DND-41 (cell line): ENCODE data around the gene CAMKMT.

Source experiments
- ATAC-seq: fragments of 200-7000 bp; cut with Tn5 transposase; 3 replicates; pipeline ENCODE4 v1.9.1; 2021; ENCODE audit warnings: low read depth; ENCODE audit not compliant: insufficient read depth
- DNase-seq: peaks from one replicate; pipeline ENCODE4 v3.0.0-alpha.2; 2020
- H2AFZ ChIP-seq: 2 replicates; pipeline ENCODE4 v1.6.0; 2012; ENCODE audit warnings: low read depth, low read length
- H3K27ac ChIP-seq: 2 replicates; pipeline ENCODE4 v1.5.1; 2012; ENCODE audit warnings: low read length, inconsistent platforms
- H3K27me3 ChIP-seq: fragments of 200-600 bp; sonication (generic); 2 replicates; pipeline ENCODE4 v1.6.0; 2012; ENCODE audit warnings: low read length, mild to moderate bottlenecking, inconsistent platforms; ENCODE audit not compliant: insufficient read depth, poor library complexity
- H3K36me3 ChIP-seq: 2 replicates; pipeline ENCODE4 v1.5.1; 2012; ENCODE audit warnings: low read length, inconsistent platforms; ENCODE audit not compliant: insufficient read depth
- H3K4me1 ChIP-seq: 2 replicates; pipeline ENCODE4 v1.5.1; 2012; ENCODE audit warnings: mild to moderate bottlenecking, low read length; ENCODE audit not compliant: insufficient read depth
- H3K4me2 ChIP-seq: 2 replicates; pipeline ENCODE4 v1.6.0; 2012; ENCODE audit warnings: mild to moderate bottlenecking, moderate library complexity, low read length, inconsistent platforms; ENCODE audit not compliant: insufficient read depth
- H3K4me3 ChIP-seq, 2 experiments: fragments of 200-600 bp in 1 of 2; shearing (Covaris generic) in 1 of 2; 2 replicates each; pipeline ENCODE4 v1.5.1; 2012 to 2016; ENCODE audit warnings: inconsistent platforms in 2 of 2, low read length in 2 of 2, mild to moderate bottlenecking in 2 of 2, low read depth in 1 of 2, moderate library complexity in 1 of 2
- H3K79me2 ChIP-seq: 2 replicates; pipeline ENCODE4 v1.6.0; 2012; ENCODE audit warnings: low read length, inconsistent platforms; ENCODE audit not compliant: insufficient read depth
- H3K9ac ChIP-seq: 2 replicates; pipeline ENCODE4 v1.6.0; 2012; ENCODE audit warnings: low read depth, mild to moderate bottlenecking, inconsistent platforms, low read length, moderate library complexity
- H3K9me3 ChIP-seq: 2 replicates; pipeline ENCODE4 v1.5.1; 2012; ENCODE audit warnings: low read length, moderate library complexity, mild to moderate bottlenecking, inconsistent platforms; ENCODE audit not compliant: insufficient read depth, severe bottlenecking
- H4K20me1 ChIP-seq: 2 replicates; pipeline ENCODE4 v1.6.0; 2012; ENCODE audit warnings: low read length; ENCODE audit not compliant: insufficient read depth
- CTCF ChIP-seq: IDR thresholded peaks from 2 replicates; pipeline ENCODE4 v1.5.1; 2012; ENCODE audit warnings: borderline replicate concordance, low read length, moderate library complexity, mild to moderate bottlenecking; ENCODE audit not compliant: poor library complexity, severe bottlenecking; ENCODE audit errors: extremely low read depth
- EZH2 ChIP-seq: IDR thresholded peaks from 3 replicates; pipeline ENCODE4 v1.6.1; 2012; ENCODE audit warnings: borderline replicate concordance, low read depth, mild to moderate bottlenecking, moderate library complexity, low read length, inconsistent platforms; ENCODE audit not compliant: severe bottlenecking

CAMKMT gene

GRCh38 chr2:44519026-44519425 lies 157.3 kb downstream of the CAMKMT start:
- DNase-seq (no peak), ATAC-seq (no peak)
- H3K27me3 ChIP-seq = no peaks in the 10 kb centered on the region
- no peaks in the 10 kb centered on the region for H4K20me1 ChIP-seq
- no peak overlapping the region for H2AFZ ChIP-seq
- no peaks in the 10 kb centered on the region for H3K79me2 ChIP-seq
- H3K9ac ChIP-seq = no peak overlapping the region
- H3K36me3 ChIP-seq = no peaks in the 10 kb centered on the region
- no peaks in the 10 kb centered on the region for H3K4me1 ChIP-seq
- peaks cover 22% of the 10 kb centered on the region for H3K9me3 ChIP-seq
- H3K27ac ChIP-seq = no peak overlapping the region
- TF ChIP-seq CTCF = no peak
- no peak for TF ChIP-seq EZH2
- H3K4me2 ChIP-seq = no peak overlapping the region
- H3K4me3 ChIP-seq = no peak overlapping the region

GRCh38 chr2:44522846-44523245 lies 161.1 kb downstream of the CAMKMT start:
- Histone ChIP-seq H4K20me1 (no peaks in the 10 kb centered on the region), H3K9ac (no peak overlapping the region), H3K4me3 (no peak overlapping the region), H3K9me3 (peaks cover 22% of the 10 kb centered on the region), H3K79me2 (no peaks in the 10 kb centered on the region), H3K27me3 (no peaks in the 10 kb centered on the region), H2AFZ (no peak overlapping the region), H3K4me1 (no peaks in the 10 kb centered on the region), H3K36me3 (no peaks in the 10 kb centered on the region), H3K4me2 (no peak overlapping the region), H3K27ac (no peak overlapping the region)
- no peak for ATAC-seq
- DNase-seq = no peak
- no peak for TF ChIP-seq EZH2
- TF ChIP-seq CTCF = no peak

GRCh38 chr2:44524347-44524926 lies 162.7 kb downstream of the CAMKMT start:
- ATAC-seq (no peak), DNase-seq (no peak)
- Histone ChIP-seq H3K36me3 (no peaks in the 10 kb centered on the region), H2AFZ (no peak overlapping the region), H3K79me2 (no peaks in the 10 kb centered on the region), H3K9me3 (peaks cover 22% of the 10 kb centered on the region), H3K4me3 (no peak overlapping the region), H3K4me2 (no peak overlapping the region), H3K27me3 (no peaks in the 10 kb centered on the region), H3K9ac (no peak overlapping the region), H3K27ac (no peak overlapping the region), H4K20me1 (no peaks in the 10 kb centered on the region), H3K4me1 (no peaks in the 10 kb centered on the region)
- TF ChIP-seq EZH2 = no peak

- Histone ChIP-seq H3K4me3 (no peak overlapping the region), H3K4me2 (no peak overlapping the region), H3K27me3 (no peaks in the 10 kb centered on the region), H3K27ac (no peak overlapping the region), H3K9me3 (peaks cover 12% of the 10 kb centered on the region), H3K9ac (no peak overlapping the region), H3K4me1 (no peaks in the 10 kb centered on the region), H3K36me3 (no peaks in the 10 kb centered on the region), H3K79me2 (no peaks in the 10 kb centered on the region), H4K20me1 (no peaks in the 10 kb centered on the region), H2AFZ (no peak overlapping the region)
- ATAC-seq (no peak), DNase-seq (no peak)
- TF ChIP-seq EZH2 = no peak
- TF ChIP-seq CTCF = no peak
Observed at GRCh38 chr2:44526352-44526751, 164.6 kb downstream of the CAMKMT start.
